G401.6 (cell line): Measurements from ENCODE around the gene PPT1.

Source experiments
- FAIRE-seq: peaks from 2 replicates; lab custom pipeline; 2012; peaks lifted over from hg19 to GRCh38; lab: Jason Lieb, UNC

The PPT1 gene

GRCh38 chr1:40096977-40097782 lies at the start of gene PPT1:
Gene PPT1 (minus strand): TSS chr1:40097252. CDS start chr1:40097238, 14 bp downstream.
- no peak for FAIRE-seq

GRCh38 chr1:40143891-40144575 lies 47.0 kb upstream of the PPT1 start:
- peak; percentile 90 for FAIRE-seq

GRCh38 chr1:40141878-40142535 lies 45.0 kb upstream of the PPT1 start:
- FAIRE-seq = no peak

GRCh38 chr1:40140211-40140973 lies 43.3 kb upstream of the PPT1 start:
- FAIRE-seq = no peak

GRCh38 chr1:40133839-40134238 lies 36.8 kb upstream of the PPT1 start:
- no peak for FAIRE-seq

- FAIRE-seq = no peak
These were observed 36.2 kb upstream of the PPT1 start for GRCh38 chr1:40133312-40133665.

- FAIRE-seq = peak; percentile 93
These were observed 35.6 kb upstream of the PPT1 start for GRCh38 chr1:40132383-40133311.

GRCh38 chr1:40130892-40131291 lies 33.8 kb upstream of the PPT1 start:
- no peak for FAIRE-seq

GRCh38 chr1:40122855-40123254 lies 25.8 kb upstream of the PPT1 start:
- no peak for FAIRE-seq

GRCh38 chr1:40120128-40120527 lies 23.1 kb upstream of the PPT1 start:
- no peak for FAIRE-seq

- no peak for FAIRE-seq
These were observed 17.3 kb upstream of the PPT1 start for GRCh38 chr1:40114400-40114799.

- no peak for FAIRE-seq
These were observed 13.3 kb upstream of the PPT1 start for GRCh38 chr1:40110389-40110788.

- no peak for FAIRE-seq
These were observed 10.4 kb upstream of the PPT1 start for GRCh38 chr1:40107290-40107959.

GRCh38 chr1:40105028-40105427 lies 8.0 kb upstream of the PPT1 start:
- FAIRE-seq = no peak

- FAIRE-seq = no peak
These were observed 5.8 kb upstream of the PPT1 start for GRCh38 chr1:40102896-40103295.

GRCh38 chr1:40102038-40102437 lies 5.0 kb upstream of the PPT1 start:
- no peak for FAIRE-seq

GRCh38 chr1:40096646-40096976 lies 441 bp downstream of the PPT1 start:
- FAIRE-seq = no peak

GRCh38 chr1:40095806-40096205 lies 1.2 kb downstream of the PPT1 start:
- no peak for FAIRE-seq

GRCh38 chr1:40094466-40095110 lies 2.5 kb downstream of the PPT1 start:
- FAIRE-seq = no peak
